Esophagus (tissue), 2 donors: ENCODE measurements around the gene DLK1. TPM values are rescaled to one million over a fixed set of nuclear protein-coding genes. Genes with fewer than 3 reads are reported as not detected.
A peak's percentile ranks its signal among the peaks of the same experiment; 100 is the strongest.

ENCODE experiments used
- H3K27ac ChIP-seq, 2 donors: one replicate each; pipeline ENCODE4 v1.5.1; 2013; ENCODE audit warnings: low read depth in 2 of 2, mild to moderate bottlenecking in 2 of 2, inconsistent platforms in 1 of 2, low read length in 1 of 2, moderate library complexity in 1 of 2
- H3K27me3 ChIP-seq, 2 donors: one replicate each; pipeline ENCODE4 v1.6.1; 2013; ENCODE audit warnings: low read length in 2 of 2, control low read depth in 1 of 2, mild to moderate bottlenecking in 1 of 2; ENCODE audit not compliant: insufficient read depth in 2 of 2, control insufficient read depth in 1 of 2
- H3K36me3 ChIP-seq, 2 donors: one replicate each; pipeline ENCODE4 v1.6.1; 2013; ENCODE audit warnings: low read length in 1 of 2; ENCODE audit not compliant: control insufficient read depth in 2 of 2, insufficient read depth in 2 of 2
- H3K4me1 ChIP-seq, 2 donors: one replicate each; pipeline ENCODE4 v1.6.1; 2013; ENCODE audit warnings: low read length in 1 of 2; ENCODE audit not compliant: control insufficient read depth in 2 of 2, insufficient read depth in 2 of 2
- H3K4me3 ChIP-seq, 2 donors: one replicate each; pipeline ENCODE4 v1.5.1; 2013; ENCODE audit warnings: low read length in 2 of 2, mild to moderate bottlenecking in 2 of 2, low read depth in 1 of 2, moderate library complexity in 1 of 2
- H3K9me3 ChIP-seq, 2 donors: one replicate each; pipeline ENCODE4 v1.6.1; 2013; ENCODE audit warnings: mild to moderate bottlenecking in 2 of 2, low read depth in 1 of 2, low read length in 1 of 2, moderate library complexity in 1 of 2; ENCODE audit not compliant: control insufficient read depth in 2 of 2, insufficient read depth in 1 of 2
- WGBS, 2 donors: extraction: QIAGEN DNeasy Blood & Tissue Kit; methylation state at CpG; one replicate each; pipeline ENCODE4 v1.1.7; 2013; 5-methylcytosine and 5-hydroxymethylcytosine counted together
- polyA plus RNA-seq, 2 donors: library from polyadenylated mRNA; stranded (reverse); fragments of 200-250 nt; gene quantifications; one replicate each; pipeline ENCODE4 v1.2.3, GENCODE V29; 2013
- donor health status: healthy with polysubstance abuse.
- donor health status: Bipolar disorder and iron deficiency.

Gene DLK1
- polyA plus RNA-seq, 2 donors, result 0.16 TPM; not detected in 1

DNA sequence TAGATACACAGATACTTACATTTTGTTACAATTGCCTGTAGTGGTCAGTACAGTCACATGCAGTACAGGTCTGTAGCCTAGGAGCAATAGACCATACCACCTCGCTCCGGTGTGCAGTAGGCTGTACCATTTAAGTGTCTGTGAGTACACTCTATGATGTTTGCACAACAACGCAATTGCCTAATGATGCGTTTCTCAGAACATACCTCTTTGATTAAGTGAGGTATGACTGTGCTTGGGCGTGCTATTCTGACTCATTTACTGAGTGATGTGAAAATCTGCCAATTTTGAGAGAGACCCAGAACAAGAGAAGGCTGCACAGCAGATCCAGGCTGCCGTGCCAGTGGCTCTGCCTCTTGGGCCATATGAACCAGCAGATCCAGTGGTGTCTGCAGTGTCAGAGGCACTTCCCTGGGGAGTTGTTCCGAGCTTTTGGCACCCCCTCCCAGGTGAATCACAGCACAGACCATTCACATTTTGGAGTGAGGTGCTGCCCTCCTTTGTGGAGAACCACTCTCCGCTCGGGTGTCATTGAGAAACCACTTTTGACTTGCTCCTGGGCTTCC is 20.4 kb downstream of the DLK1 start:
- no peaks in the 10 kb centered on the region for H3K27me3 ChIP-seq
- peak overlapping the region; percentile 76 to 87 for H3K27ac ChIP-seq
- no peak overlapping the region for H3K4me3 ChIP-seq
- H3K9me3 ChIP-seq, result no peaks in the 10 kb centered on the region
- H3K4me1 ChIP-seq, result no peaks in the 10 kb centered on the region
- H3K36me3 ChIP-seq, result no peaks in the 10 kb centered on the region
- WGBS, 2 donors, result 46 to 55% methylated on average over 9 of the region's 9 CpGs

DNA sequence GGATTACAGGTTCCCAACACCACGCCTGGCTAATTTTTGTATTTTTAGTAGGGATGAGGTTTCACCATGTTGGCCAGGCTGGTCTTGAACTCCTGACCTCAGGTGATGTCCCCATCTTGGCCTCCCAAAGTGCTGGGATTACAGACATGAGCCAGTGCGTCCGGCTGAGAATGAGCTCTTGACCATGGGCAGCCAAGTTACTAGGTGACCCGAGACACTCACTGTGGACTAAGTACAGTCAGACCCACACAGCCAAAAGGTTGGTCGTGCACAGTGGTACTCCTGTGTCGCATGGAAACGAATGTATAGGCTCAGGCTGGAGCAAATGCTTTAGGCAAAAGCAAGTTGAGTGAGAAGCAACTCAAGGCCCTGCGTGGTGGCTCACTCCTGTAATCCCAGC is 21.0 kb downstream of the DLK1 start:
- H3K27ac ChIP-seq, result peak overlapping the region; percentile 76 to 87

DNA sequence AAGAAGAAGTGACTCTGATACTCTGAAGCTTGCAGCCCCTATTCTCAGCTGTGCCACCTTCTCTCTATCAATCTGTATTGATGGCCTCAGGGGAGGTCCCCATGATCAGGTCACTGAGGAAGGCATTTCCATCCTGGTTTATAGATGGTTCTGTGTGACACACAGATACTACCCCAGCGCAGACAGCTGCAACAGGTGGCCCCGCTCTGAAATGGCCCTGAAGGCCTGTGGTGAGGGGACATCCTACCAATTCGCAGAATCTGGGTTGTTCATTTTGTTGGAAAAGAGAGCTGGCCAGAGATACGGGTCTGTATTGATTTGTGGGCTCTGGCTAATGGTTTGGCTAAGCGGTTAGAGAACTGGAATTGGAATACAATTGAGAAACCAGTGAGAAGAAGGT is 21.7 kb downstream of the DLK1 start:
- no peak overlapping the region for H3K27ac ChIP-seq
- H3K9me3 ChIP-seq, result no peaks in the 10 kb centered on the region
- H3K27me3 ChIP-seq, result no peaks in the 10 kb centered on the region
- 76 to 83% methylated on average over 5 of the region's 5 CpGs for WGBS, 2 donors
- no peaks in the 10 kb centered on the region for H3K36me3 ChIP-seq
- no peaks in the 10 kb centered on the region for H3K4me1 ChIP-seq
- H3K4me3 ChIP-seq, result no peak overlapping the region

More for the DNA sequence above, 21.0 kb downstream of the DLK1 start:
- H3K36me3 ChIP-seq, result no peaks in the 10 kb centered on the region
- 87 to 88% methylated on average over 8 of the region's 8 CpGs for WGBS, 2 donors
- H3K27me3 ChIP-seq, result no peaks in the 10 kb centered on the region
- no peaks in the 10 kb centered on the region for H3K4me1 ChIP-seq
- no peaks in the 10 kb centered on the region for H3K9me3 ChIP-seq
- no peak overlapping the region for H3K4me3 ChIP-seq

DNA sequence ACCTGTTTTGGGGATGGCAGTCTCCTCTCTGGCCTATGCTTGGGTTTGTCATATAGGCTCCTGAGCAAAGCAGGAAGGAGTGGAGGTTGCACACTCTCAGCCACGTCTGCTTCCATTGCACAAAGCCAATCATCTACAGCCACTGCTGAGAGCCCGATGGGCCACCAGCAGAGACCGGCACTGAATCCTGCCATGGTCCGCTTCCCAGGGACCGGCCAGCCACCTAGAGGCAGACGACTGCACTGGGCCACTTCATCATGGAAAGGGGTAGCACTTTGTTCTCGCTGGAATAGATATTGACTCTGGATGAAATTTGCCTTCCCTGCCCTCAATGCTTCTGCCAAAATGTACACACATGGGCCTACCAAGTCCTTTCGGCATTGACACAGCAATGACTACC is 22.3 kb downstream of the DLK1 start:
- H3K4me3 ChIP-seq, result no peak overlapping the region
- no peaks in the 10 kb centered on the region for H3K27me3 ChIP-seq
- H3K4me1 ChIP-seq, result no peaks in the 10 kb centered on the region
- no peaks in the 10 kb centered on the region for H3K36me3 ChIP-seq
- no peaks in the 10 kb centered on the region for H3K9me3 ChIP-seq
- no peak overlapping the region for H3K27ac ChIP-seq
- 88 to 91% methylated on average over 8 of the region's 8 CpGs for WGBS, 2 donors

DNA sequence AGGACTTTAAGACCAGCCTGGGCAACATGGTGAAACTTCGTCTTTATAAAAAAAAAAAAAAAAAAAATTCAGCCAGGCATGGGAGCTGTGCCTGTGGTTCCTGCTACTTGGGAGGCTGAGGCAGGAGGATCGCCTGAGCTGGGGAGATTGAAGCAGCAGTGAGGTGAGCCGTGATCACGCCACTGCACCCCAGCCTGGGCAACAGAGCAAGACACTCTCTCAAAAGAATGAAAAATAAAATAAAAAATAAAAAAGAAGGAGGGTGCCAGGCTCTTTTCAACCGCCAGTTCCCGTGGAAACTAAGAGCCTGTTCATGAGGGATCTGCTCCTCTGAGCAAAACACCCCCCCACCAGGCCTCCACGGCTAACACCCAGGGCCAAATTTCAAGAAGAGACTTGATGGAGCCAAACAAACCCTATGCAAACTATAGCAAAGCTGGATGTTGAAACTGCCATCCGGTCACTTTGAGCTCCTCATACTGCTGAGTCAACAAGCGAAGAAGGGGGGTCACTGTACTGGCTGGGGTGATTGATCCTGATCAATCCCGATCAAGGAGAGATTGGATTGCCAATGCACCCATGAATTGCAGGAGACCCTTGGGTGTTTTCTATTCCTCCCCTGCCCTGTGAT is 23.4 kb downstream of the DLK1 start:
- H3K27me3 ChIP-seq, result no peaks in the 10 kb centered on the region
- H3K9me3 ChIP-seq, result no peaks in the 10 kb centered on the region
- WGBS, 2 donors, result 92 to 96% methylated on average over 10 of the region's 10 CpGs
- H3K4me3 ChIP-seq, result no peak overlapping the region
- H3K27ac ChIP-seq, result no peak overlapping the region
- no peaks in the 10 kb centered on the region for H3K36me3 ChIP-seq
- H3K4me1 ChIP-seq, result no peaks in the 10 kb centered on the region

DNA sequence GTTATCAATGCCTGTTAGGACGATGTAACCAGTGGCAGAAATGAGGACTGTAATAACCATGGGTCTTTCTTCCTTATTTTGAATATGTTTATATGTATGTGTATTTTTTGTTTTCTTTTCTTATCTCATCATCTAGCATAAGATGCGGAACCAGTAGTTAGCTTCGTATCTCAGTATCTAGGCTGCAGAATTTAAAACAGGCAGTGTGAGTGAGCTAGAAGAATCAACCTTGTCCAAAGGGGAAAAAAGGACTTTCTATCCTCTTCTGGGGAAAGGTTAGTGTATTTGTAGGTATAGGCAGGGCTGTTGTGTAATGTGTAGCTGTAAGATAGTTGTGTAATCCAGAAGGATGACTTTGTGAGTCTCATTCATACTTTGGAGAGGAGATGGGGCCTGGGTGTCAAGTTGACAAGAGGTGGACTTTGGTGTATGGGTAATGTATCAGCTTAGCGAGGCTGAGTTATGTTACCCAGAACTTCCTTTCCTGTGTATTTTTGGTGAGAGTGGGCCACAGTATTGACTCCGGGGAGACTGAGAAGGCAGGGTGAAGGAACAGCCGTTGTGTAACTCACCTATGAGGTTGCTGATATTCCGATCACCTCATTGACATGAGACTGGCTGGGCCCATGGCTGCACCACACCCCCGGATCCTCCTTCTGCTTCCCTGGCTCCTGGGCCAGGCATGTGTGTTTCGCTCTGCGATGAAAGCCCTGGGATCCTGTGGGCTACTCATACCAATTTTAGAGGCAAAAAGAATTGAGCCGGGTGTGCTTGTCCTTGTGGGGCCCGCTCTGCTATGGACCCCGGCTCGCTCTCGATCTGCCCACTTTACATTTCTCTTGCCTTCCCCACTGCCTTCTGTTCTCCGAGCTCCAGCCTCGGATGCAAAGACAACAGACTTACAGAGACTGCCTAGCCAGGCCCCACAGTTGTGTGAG is 24.3 kb downstream of the DLK1 start:
- H3K27ac ChIP-seq, result no peak overlapping the region
- no peaks in the 10 kb centered on the region for H3K36me3 ChIP-seq
- WGBS, 2 donors, result 90 to 93% methylated on average over 17 of the region's 17 CpGs
- H3K9me3 ChIP-seq, result no peaks in the 10 kb centered on the region
- no peaks in the 10 kb centered on the region for H3K4me1 ChIP-seq
- no peaks in the 10 kb centered on the region for H3K27me3 ChIP-seq
- no peak overlapping the region for H3K4me3 ChIP-seq

DNA sequence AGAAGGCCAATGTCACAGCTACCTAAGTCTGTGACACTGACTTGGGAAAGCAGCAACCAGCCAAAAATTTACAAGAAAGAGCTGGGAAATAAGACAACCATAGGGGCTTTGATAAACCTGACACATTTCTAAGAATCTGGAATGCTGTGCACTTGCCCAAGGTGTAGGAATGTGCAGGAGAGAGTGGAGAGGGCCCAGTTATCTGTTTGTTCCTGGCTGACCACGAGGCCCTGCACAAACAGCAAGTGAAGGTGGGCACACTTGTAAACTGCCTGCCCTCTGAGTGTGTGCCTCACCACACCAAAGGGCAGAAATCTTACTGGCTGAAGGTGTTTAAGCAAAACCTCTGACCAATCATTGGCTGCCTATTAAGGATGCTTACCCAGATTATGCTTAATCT is 27.3 kb downstream of the DLK1 start:
- no peaks in the 10 kb centered on the region for H3K36me3 ChIP-seq
- H3K9me3 ChIP-seq, result no peaks in the 10 kb centered on the region
- no peaks in the 10 kb centered on the region for H3K4me1 ChIP-seq
- WGBS, 2 donors, result 65 to 82% methylated on average over 1 of the region's 1 CpG
- H3K27me3 ChIP-seq, result no peaks in the 10 kb centered on the region
- H3K27ac ChIP-seq, result no peak overlapping the region
- H3K4me3 ChIP-seq, result no peak overlapping the region

DNA sequence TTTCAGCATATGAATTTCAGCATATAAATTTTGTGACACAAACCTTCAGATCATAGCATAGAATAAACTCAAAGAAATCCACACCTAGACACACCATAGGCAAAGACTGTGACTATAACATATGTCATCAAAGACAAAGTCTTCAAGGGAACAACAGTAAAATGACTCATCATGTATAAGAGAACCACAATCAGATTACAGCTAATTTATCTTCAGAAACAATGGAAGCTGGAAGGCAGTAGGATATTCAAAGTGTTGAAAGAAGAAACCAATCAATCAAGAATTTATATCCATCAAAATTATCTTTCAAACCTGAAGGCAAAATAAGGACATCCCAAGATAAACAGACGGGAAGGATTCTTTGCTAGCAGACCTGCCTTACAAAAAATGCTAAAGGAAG is 29.0 kb downstream of the DLK1 start:
- H3K4me3 ChIP-seq, result no peak overlapping the region
- H3K9me3 ChIP-seq, result no peaks in the 10 kb centered on the region
- H3K27ac ChIP-seq, result no peak overlapping the region
- H3K27me3 ChIP-seq, result no peaks in the 10 kb centered on the region
- H3K4me1 ChIP-seq, result no peaks in the 10 kb centered on the region
- 52 to 66% methylated on average over 1 of the region's 1 CpG for WGBS, 2 donors
- no peaks in the 10 kb centered on the region for H3K36me3 ChIP-seq

DNA sequence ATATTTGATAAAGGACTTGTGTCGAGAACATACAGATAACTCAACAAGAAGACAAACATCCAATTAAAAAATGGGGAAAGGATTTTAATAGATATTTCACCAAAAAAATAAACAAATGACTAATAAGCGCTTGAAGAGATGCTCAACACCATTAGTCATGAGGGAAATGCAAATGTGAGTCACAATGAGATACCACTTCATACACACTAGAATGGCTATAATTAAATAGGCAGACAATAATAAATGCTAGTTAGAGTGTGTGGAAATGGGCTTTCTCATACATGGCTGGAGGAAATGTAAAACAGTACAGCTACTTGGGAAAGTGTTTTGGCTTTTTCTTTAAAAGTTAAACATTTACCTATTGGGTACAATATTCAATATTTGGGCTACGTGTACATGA is 34.8 kb downstream of the DLK1 start:
- 71 to 77% methylated on average over 3 of the region's 3 CpGs for WGBS, 2 donors
- Histone ChIP-seq H3K27me3 (no peaks in the 10 kb centered on the region), H3K4me3 (no peak overlapping the region), H3K4me1 (no peaks in the 10 kb centered on the region), H3K9me3 (no peaks in the 10 kb centered on the region), H3K36me3 (no peaks in the 10 kb centered on the region), H3K27ac (no peak overlapping the region)
